Measurements from ENCODE around the gene SHCBP1.

DNA sequence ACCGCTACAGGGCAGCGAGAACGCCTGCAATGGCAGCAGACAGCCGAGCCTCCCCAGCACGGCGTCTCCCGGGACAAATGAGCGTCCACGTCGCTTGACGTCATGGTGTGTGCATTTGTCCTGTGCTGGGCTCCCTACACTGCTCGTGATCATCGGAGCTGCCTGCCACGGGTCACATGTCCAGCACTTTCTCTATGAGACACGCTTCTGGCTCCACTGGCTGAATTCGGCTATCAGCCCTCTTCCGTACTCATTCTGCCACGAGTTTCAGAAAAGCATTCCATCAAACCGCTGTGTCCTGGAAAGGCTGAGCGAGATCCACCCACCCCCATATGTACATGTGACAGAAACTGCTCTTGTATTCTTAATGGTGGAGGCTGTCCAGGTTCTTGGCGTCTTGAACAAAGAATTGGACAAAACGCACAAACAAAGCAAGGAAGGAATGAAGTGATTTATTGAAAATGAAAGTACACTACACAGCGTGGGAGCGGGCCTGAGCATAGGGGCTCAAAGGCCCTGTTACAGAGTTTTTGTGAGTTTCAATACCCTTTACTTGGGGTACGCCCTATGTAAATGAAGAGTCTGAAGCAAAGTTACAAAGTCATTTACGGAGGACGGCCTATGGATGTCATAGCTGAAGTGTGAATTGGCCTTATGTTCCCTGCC is 28.5 kb upstream of the SHCBP1 start:
- TF ChIP-seq EZH2 (IDR thresholded peaks at IDR 0.05; ENCODE audit: borderline replicate concordance, low read depth, low read length): no peak
- TF ChIP-seq CTCF (IDR thresholded peaks at IDR 0.05 in 2 of 3, conservative IDR thresholded peaks at IDR 0.05 in 1 of 3; ENCODE audit: insufficient read depth in 2 of 3, low read depth in 1 of 3, low read length in 3 of 3): no peak

All from K562 (cell line).